ENCODE results near the gene AGXT.

Gene AGXT

DNA sequence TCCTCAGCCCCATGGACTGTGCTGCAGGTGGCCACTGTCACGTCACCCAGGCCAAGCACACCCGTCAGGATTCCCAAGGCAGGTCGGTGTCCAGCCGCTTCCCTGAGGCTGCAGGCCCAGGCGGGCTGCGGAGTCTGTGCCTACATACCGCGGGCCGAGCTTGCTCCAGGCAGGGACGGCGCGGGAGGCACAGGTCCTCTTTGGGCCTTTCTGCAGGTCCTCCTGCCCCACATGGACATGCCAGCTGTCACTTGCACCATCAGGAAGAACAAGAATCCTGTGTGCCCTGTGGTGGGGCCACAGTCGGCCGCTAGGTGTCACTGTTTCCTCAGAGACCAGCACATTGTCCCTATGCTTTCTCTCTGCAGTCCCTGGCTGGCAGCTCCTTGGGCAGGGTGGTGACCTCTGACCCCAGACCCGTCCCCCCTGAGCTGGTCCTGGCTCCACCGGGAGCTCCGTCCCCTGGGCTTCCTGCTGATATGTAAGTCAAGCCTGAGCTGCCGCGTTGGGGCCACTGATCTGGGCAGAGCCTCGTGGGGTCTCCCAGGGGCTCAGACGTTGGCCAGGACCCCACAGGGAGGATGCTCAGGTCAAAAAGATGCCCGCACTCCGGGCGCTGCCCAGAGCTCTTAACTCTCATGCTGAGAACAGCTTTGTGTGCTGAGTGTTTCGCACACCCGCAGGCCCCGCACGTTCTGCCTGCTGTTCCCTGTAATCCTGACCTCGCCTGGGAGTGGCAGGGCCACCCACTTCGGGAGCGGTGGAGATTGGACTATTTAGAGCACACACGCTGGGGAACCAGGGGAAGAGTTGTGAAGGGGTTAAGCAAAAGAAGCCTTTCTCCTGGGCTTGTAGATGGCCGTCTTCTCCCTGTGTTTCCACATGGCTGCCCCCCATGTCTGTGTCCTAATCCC lies 17.3 kb upstream of the AGXT start:
- Histone ChIP-seq H3K9ac (no peak overlapping the region), H3K4me2 (no peak overlapping the region), H4K20me1 (ENCODE audit: insufficient read depth) (no peaks in the 10 kb centered on the region), H3K36me3 (ENCODE audit: insufficient read depth) (no peaks in the 10 kb centered on the region), H3K4me3 (IDR thresholded peaks at IDR 0.05; ENCODE audit: insufficient read depth, low read depth, low read length) (no peak overlapping the region), H2AFZ (ENCODE audit: low read depth) (no peak overlapping the region), H3K27me3 (ENCODE audit: insufficient read depth, low read depth) (no peaks in the 10 kb centered on the region; the same call in 1 of the 2 replicates), H3K27ac (no peak overlapping the region), H3K79me2 (ENCODE audit: insufficient read depth, low read depth) (no peaks in the 10 kb centered on the region), H3K4me1 (ENCODE audit: low read depth, poor library complexity, severe bottlenecking) (no peaks in the 10 kb centered on the region)
- TF ChIP-seq, protein P1, sequence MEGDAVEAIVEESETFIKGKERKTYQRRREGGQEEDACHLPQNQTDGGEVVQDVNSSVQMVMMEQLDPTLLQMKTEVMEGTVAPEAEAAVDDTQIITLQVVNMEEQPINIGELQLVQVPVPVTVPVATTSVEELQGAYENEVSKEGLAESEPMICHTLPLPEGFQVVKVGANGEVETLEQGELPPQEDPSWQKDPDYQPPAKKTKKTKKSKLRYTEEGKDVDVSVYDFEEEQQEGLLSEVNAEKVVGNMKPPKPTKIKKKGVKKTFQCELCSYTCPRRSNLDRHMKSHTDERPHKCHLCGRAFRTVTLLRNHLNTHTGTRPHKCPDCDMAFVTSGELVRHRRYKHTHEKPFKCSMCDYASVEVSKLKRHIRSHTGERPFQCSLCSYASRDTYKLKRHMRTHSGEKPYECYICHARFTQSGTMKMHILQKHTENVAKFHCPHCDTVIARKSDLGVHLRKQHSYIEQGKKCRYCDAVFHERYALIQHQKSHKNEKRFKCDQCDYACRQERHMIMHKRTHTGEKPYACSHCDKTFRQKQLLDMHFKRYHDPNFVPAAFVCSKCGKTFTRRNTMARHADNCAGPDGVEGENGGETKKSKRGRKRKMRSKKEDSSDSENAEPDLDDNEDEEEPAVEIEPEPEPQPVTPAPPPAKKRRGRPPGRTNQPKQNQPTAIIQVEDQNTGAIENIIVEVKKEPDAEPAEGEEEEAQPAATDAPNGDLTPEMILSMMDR (conservative IDR thresholded peaks at IDR 0.05; ENCODE audit: low read depth, low read length), result peak; percentile 81

DNA sequence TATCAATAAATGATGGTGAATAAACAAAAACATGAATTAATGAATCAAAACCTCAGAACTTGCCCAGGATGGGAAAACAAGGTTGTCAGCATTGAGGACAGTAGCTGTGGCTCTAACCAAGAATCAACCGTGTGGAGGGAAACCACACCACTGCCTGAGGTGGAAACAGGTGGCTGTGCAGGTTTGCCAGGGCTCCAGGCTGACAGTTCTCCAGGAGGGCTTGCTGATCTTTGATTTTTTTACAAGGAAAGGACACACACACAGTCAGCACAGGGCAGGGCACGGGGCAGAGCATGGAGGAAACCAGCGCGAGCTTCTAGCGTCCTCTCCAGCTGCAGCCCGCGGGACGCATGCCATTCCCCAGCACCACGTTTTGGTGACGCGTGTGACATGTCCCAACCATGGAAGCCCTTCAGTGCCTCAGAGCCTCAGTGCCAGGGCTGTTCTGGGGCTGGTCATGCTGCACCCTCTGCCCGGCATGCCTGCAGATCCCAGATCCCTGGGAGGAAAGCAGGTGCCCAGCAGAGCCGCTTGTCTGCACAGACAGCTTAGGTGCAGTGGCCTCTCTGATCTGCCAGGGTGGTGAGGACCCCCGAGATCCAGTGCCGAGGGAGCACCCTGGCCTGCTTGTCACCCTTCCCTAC lies 15.8 kb upstream of the AGXT start:
- Histone ChIP-seq H3K4me3 (IDR thresholded peaks at IDR 0.05; ENCODE audit: insufficient read depth, low read depth, low read length) (no peak overlapping the region), H3K27me3 (ENCODE audit: insufficient read depth, low read depth) (peaks cover 3% of the 10 kb centered on the region; the same call in 1 of the 2 replicates), H3K36me3 (ENCODE audit: insufficient read depth) (no peaks in the 10 kb centered on the region), H4K20me1 (ENCODE audit: insufficient read depth) (no peaks in the 10 kb centered on the region), H3K4me1 (ENCODE audit: low read depth, poor library complexity, severe bottlenecking) (no peaks in the 10 kb centered on the region), H3K27ac (no peak overlapping the region), H3K9ac (no peak overlapping the region), H2AFZ (ENCODE audit: low read depth) (no peak overlapping the region), H3K79me2 (ENCODE audit: insufficient read depth, low read depth) (no peaks in the 10 kb centered on the region), H3K4me2 (no peak overlapping the region)
- TF ChIP-seq, protein P1 (conservative IDR thresholded peaks at IDR 0.05; ENCODE audit: low read depth, low read length), result no peak

DNA sequence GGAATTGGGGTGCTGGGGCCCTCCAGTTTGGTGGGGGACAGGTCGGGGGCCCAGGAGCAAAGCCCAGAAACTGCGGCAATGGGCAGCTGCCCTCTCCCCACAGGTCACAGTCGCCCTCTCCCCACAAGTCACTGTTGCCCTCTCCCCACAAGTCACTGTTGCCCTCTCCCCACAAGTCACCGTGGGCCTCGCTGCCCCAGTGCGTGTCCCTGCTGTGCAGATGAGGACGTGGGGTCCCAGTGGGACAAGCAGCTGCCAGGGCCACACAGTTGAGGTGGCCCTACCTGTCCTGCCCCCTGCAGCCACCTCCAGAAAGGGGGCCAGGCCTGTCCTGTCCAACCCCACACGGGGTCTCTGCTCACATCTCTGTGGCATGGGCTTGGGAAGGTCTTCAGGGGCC lies 13.0 kb upstream of the AGXT start:
- Histone ChIP-seq H4K20me1 (ENCODE audit: insufficient read depth) (no peaks in the 10 kb centered on the region), H3K9ac (no peak overlapping the region), H3K79me2 (ENCODE audit: insufficient read depth, low read depth) (no peaks in the 10 kb centered on the region), H3K36me3 (ENCODE audit: insufficient read depth) (no peaks in the 10 kb centered on the region), H3K27ac (no peak overlapping the region), H3K4me3 (IDR thresholded peaks at IDR 0.05; ENCODE audit: insufficient read depth, low read depth, low read length) (no peak overlapping the region), H3K4me2 (no peak overlapping the region), H3K27me3 (ENCODE audit: insufficient read depth, low read depth) (peaks cover 26% of the 10 kb centered on the region), H3K4me1 (ENCODE audit: low read depth, poor library complexity, severe bottlenecking) (no peaks in the 10 kb centered on the region), H2AFZ (ENCODE audit: low read depth) (no peak overlapping the region)
- TF ChIP-seq, protein P1 (conservative IDR thresholded peaks at IDR 0.05; ENCODE audit: low read depth, low read length), result no peak

DNA sequence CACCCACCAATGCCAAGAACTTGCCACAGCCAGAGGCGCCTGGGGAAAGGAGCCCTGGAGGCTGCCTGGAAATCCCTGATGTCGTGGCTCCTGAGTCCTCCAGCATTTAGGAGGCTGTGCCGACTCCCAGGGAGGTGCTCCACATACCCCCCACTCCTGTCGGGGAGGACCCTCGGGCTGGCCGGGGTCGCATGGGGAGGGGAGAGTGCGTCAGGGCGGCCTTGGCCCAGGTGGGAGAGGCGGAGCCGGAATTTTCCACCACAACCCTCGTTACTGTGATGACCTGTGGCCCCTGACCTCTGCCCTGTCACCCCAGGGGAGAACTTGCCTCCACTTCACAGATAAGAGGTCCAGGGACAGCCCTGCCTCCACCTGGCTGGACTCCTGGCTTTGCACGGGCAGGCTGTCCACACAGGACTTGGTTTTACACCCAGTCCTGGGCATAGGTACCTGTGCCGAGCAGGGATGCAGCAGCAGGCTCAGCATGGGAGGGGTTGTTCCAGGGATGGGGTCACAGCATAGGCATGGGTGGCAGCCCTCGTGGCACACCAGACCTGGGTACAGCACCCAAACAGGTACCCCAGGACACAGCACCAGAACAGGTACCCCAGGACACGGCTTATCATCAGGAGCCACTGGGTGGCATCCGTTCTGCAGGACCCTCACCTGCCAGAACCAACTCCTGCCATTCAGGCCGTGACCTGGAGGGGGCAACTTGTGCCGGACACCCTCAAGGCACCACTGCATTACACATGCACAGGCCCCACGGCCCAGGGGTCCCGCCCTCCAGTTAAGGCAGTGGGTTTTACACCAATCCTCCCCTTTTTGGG lies 12.3 kb upstream of the AGXT start:
- TF ChIP-seq, protein P1 (conservative IDR thresholded peaks at IDR 0.05; ENCODE audit: low read depth, low read length), result no peak
- H4K20me1 ChIP-seq (ENCODE audit: insufficient read depth), result no peaks in the 10 kb centered on the region

More for the DNA sequence above, 12.3 kb upstream of the AGXT start:
- Histone ChIP-seq H3K4me3 (IDR thresholded peaks at IDR 0.05; ENCODE audit: insufficient read depth, low read depth, low read length) (no peak overlapping the region), H2AFZ (ENCODE audit: low read depth) (no peak overlapping the region), H3K4me1 (ENCODE audit: low read depth, poor library complexity, severe bottlenecking) (no peaks in the 10 kb centered on the region), H3K27me3 (ENCODE audit: insufficient read depth, low read depth) (peaks cover 29% of the 10 kb centered on the region), H3K36me3 (ENCODE audit: insufficient read depth) (no peaks in the 10 kb centered on the region), H3K27ac (no peak overlapping the region), H3K4me2 (no peak overlapping the region), H3K79me2 (ENCODE audit: insufficient read depth, low read depth) (no peaks in the 10 kb centered on the region), H3K9ac (no peak overlapping the region)

Measured in KMS-11 (cell line).